ENCODE results near the gene IQSEC3. TPM values are rescaled to one million over a fixed set of nuclear protein-coding genes. Genes with fewer than 3 reads are reported as not detected.

Gene IQSEC3
- total RNA-seq, 4 donors from 2014 or later: 0.02 to 0.36 (median 0.07) TPM

GRCh38 chr12:224330-224729 lies 157.8 kb downstream of the IQSEC3 start:
- ATAC-seq (no peak), DNase-seq (no peak)
- Histone ChIP-seq H3K27me3 (no peaks in the 10 kb centered on the region), H3K4me1 (no peaks in the 10 kb centered on the region), H3K36me3 (no peaks in the 10 kb centered on the region), H3K9me3 (no peaks in the 10 kb centered on the region), H3K27ac (no peak overlapping the region), H3K4me3 (no peak overlapping the region)
- in situ Hi-C loops (cut with MboI; ENCODE audit: low sequenced_read_pairs in 4 of 4) (no loop called here), intact Hi-C loops (cut with DNase I; ENCODE audit: low total_unique reads) (no loop called here)
- TF ChIP-seq CTCF (IDR thresholded peaks at IDR 0.05 in 4 of 5, conservative IDR thresholded peaks at IDR 0.05 in 1 of 5) (no peak), POLR2A (IDR thresholded peaks at IDR 0.05) (no peak)

GRCh38 chr12:225012-225411 lies 158.4 kb downstream of the IQSEC3 start:
- ATAC-seq: no peak
- intact Hi-C loops (cut with DNase I; ENCODE audit: low total_unique reads) (no loop called here), in situ Hi-C loops (cut with MboI; ENCODE audit: low sequenced_read_pairs in 4 of 4) (no loop called here)
- H3K27me3 ChIP-seq: no peaks in the 10 kb centered on the region
- H3K9me3 ChIP-seq: no peaks in the 10 kb centered on the region
- no peak overlapping the region for H3K27ac ChIP-seq
- TF ChIP-seq CTCF (IDR thresholded peaks at IDR 0.05 in 4 of 5, conservative IDR thresholded peaks at IDR 0.05 in 1 of 5): no peak
- TF ChIP-seq POLR2A (IDR thresholded peaks at IDR 0.05): no peak
- DNase-seq: no peak
- no peaks in the 10 kb centered on the region for H3K36me3 ChIP-seq
- H3K4me1 ChIP-seq: peaks cover 0 to 2% of the 10 kb centered on the region in 2 donors
- H3K4me3 ChIP-seq: no peak overlapping the region

- in situ Hi-C loops (cut with MboI; ENCODE audit: low sequenced_read_pairs in 4 of 4): no loop called here
- peaks cover 0 to 14% of the 10 kb centered on the region in 2 donors for H3K4me1 ChIP-seq
- H3K27ac ChIP-seq: no peak overlapping the region
- no peak for ATAC-seq
- intact Hi-C loops (cut with DNase I; ENCODE audit: low total_unique reads): no loop called here
- no peaks in the 10 kb centered on the region for H3K36me3 ChIP-seq
- H3K4me3 ChIP-seq: no peak overlapping the region
- TF ChIP-seq CTCF (IDR thresholded peaks at IDR 0.05 in 4 of 5, conservative IDR thresholded peaks at IDR 0.05 in 1 of 5) (no peak), POLR2A (IDR thresholded peaks at IDR 0.05) (no peak)
- H3K27me3 ChIP-seq: no peaks in the 10 kb centered on the region
- H3K9me3 ChIP-seq: no peaks in the 10 kb centered on the region
- no peak for DNase-seq
These were observed 159.8 kb downstream of the IQSEC3 start for GRCh38 chr12:226401-226800.

GRCh38 chr12:227286-227915 lies 160.8 kb downstream of the IQSEC3 start:
- DNase-seq: no peak
- ATAC-seq: no peak
- intact Hi-C loops (cut with DNase I; ENCODE audit: low total_unique reads): no loop called here
- Histone ChIP-seq H3K27me3 (no peaks in the 10 kb centered on the region), H3K27ac (no peak overlapping the region), H3K4me3 (no peak overlapping the region), H3K9me3 (no peaks in the 10 kb centered on the region), H3K36me3 (no peaks in the 10 kb centered on the region), H3K4me1 (peaks cover under 1 to 16% of the 10 kb centered on the region in 2 donors)
- in situ Hi-C loops (cut with MboI; ENCODE audit: low sequenced_read_pairs in 4 of 4): no loop called here
- TF ChIP-seq POLR2A (IDR thresholded peaks at IDR 0.05) (no peak), CTCF (IDR thresholded peaks at IDR 0.05 in 4 of 5, conservative IDR thresholded peaks at IDR 0.05 in 1 of 5) (no peak)

Other genes with a start within 250 kb of the IQSEC3 start
- gene SLC6A12, start 147.4 kb downstream of the IQSEC3 start, total RNA-seq: under 1 TPM in 1 of 4 donors, not detected in 3; 0.13 TPM
- 1 to 10 TPM in 1 of 4 donors, under 1 TPM in 2, not detected in 1; 0.13 to 1.9 (median 0.82) TPM for gene SLC6A13, start 196.1 kb downstream of the IQSEC3 start, total RNA-seq